GM19328 (cell line): ENCODE measurements around the gene CEND1.

Experiments
- ATAC-seq: cut with Tn5 transposase; IDR thresholded peaks from one replicate; pipeline ENCODE4 v1.9.1; 2021; ENCODE audit warnings: mild to moderate bottlenecking, moderate library complexity; ENCODE audit not compliant: unreplicated experiment

Gene CEND1

DNA sequence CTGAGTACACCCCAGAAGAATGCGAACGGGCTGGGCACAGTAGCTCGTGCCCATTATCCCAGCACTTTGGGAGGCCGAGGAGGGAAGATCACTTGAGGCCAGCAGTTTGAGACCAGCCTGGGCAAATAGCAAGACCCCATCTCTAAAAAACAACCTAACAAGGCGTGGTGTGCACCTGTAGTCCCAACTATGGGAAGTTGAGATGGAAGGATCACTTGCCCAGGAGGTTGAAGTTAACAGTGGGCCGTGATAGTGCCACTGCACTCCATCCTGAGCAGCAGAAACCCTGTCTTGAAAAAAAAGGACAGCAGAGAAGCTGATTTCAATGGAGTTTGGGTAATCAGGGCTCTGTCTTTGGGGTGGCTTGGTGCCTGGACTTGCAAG, 23.2 kb upstream of the CEND1 start:
- ATAC-seq = no peak

DNA sequence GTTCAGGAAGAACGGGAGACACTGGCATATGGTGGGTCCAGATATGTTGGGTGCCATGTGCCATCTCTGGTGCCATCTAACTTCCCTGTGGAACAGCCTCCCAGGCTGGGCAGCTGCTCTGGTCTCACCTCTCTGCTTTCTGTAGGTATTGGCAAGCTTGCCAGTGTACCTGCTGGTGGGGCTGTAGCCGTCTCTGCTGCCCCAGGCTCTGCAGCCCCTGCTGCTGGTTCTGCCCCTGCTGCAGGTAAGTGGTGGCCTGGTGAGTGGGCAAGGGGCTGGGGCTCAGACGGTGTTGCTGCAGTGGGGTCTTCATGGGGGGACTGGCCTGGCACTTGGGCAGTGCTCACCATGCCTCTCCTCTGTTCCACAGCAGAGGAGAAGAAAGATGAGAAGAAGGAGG, 22.5 kb upstream of the CEND1 start:
- no peak for ATAC-seq

DNA sequence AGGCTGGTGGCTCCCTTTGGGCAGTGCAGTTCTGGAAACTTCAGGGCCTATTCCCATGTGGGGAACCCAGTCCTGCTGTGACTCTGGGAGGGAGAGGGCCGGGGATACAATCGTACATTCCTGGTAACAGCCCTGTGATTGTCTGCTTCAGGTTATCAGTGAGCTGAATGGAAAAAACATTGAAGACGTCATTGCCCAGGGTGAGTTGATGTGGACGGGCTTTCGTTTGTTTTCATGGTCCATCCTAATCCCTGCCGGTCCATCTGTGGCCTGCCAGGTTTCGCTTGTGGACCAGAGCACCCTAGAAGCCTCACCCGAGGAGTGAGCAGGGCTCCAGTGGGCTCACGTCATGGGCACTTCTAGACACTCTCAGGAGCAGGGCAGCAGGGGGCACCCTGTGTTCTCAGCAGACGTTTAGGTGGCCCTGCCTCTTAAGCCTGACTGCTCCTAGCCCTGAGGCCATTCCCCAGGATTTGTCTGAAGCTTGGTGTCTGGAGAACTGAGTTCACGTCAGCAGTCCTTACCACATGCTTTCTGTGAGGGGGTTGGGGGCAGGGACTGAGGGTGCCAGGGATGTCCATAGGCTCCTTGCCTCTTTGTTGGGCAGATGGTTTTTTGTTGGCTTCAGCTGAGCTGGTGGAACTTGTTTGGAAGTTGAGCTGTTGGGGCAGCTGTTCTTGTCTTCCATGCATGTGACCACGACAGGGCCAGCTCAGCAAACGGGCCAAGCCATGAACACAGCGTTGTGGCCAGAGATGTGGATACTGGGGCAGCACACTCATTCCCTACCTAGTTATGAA, 21.8 kb upstream of the CEND1 start:
- no peak for ATAC-seq

DNA sequence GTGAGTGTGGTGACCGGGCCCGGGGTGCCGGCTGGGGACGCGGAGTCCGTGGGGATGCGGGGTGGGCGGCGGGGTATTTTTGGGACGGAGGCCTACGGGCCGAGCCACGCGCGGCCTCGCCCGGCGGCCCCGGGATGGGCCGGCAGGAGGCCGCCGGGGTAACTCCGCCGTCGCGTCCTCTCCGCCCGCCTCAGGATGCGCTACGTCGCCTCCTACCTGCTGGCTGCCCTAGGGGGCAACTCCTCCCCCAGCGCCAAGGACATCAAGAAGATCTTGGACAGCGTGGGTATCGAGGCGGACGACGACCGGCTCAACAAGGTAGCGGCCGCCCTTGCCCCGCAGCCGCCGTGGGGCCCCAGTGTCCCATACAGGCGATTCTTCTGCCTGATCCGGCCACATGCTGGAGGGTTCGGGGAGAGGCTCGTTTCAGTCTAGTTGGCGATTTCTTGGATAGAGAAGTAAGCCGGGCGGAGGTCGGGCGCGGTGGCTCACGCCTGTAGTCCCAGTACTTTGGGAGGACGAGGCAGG, 20.2 kb upstream of the CEND1 start:
- no peak for ATAC-seq

DNA sequence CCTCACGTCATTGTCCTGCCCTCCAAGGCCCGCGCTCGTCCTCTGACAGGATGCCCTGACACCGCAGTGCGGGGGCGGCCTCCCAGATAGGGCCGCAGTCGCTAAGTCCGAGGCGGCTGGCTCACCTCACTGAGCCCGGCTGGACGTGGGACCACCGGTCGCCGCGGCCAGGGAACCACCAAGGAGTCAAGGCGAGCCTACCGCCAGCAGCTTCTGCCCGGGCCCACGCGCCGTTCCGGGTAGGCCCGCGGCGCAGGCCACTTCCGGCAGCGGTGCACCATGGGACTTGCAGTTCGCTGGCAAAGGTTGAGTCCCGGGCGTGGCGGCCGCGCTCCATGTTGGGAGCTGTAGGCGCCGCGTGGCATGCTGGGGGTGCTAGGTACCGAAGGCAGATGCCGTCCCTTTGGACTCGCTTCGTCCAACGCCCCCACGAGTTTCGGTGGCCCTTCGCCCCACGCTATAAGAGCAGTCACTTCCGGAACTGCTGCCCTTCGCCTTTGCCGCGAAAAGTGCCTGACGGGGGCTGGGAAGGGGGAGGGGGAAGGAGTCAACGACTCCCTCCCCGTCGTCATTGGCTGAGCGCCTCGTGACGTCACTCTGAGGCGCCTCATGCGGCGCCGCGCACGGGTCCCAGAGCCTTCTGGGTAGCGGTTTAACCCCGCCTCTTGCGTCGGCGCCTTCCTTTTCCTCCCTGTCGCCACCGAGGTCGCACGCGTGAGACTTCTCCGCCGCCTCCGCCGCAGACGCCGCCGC, 19.6 kb upstream of the CEND1 start, which contains the start of gene RPLP2:
RPLP2 (plus strand) TSS at position 681 of the 753 bp plus-strand sequence. CDS start 268 bp downstream, outside the sequence.
- peak; percentile 66 for ATAC-seq

DNA sequence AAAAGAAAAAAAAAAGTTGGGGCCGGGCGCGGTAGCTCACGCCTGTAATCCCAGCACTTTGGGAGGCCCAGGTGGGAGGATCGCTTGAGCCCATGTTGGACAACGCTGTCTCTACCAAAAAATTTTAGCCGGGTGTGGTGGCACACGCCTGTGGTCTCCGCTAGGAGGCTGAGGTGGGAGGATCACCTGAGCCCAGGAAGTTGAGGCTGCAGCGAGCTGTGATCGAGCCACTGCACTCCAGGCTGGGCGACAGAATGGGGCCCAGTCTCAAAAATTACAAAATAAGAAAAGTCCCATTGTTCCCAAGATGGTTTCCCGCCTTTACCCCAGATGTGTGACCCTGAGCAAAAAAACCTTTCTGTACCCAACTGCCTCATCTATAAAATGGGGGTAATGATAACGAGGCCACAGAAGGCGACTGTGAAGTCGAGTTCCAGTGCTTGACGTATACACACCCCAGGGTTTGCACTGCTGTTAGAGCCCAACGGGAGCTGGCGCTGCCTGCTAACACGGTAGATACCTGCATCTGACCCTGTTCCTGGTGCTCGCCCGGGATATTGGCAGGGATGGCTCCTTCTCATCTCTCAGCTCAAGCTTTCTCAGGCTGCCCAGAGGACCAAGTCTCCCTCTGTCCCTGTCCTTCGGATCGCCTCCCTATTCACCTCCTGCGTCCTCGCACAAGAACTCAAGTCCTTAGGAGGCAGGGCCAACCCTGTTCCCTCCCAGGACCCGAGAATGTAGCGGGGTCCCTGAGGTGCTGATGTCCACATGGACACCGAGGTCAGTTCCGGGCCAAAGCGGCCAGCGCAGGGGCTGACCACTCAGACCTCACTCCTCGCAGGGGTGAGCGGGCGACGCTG, 18.8 kb upstream of the CEND1 start:
- no peak for ATAC-seq

DNA sequence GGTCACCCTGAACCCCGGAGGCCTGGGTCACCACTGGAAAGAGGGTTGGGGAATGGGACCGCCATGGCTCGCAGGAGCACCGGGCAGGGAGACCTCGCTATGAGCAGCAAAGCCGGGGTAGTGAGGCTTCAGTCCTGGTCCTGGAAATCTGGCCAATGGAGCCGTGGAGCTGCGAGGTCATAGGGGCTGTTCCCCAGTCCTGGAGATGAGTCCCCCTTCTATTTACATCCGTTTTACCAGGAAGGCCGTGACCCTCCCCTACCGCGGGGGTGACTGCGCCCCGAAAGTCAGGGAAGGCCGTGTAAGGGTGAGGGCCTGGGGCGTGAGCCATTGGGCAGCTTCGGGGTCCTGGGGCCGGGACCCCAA, 14.7 kb upstream of the CEND1 start:
- ATAC-seq = no peak

DNA sequence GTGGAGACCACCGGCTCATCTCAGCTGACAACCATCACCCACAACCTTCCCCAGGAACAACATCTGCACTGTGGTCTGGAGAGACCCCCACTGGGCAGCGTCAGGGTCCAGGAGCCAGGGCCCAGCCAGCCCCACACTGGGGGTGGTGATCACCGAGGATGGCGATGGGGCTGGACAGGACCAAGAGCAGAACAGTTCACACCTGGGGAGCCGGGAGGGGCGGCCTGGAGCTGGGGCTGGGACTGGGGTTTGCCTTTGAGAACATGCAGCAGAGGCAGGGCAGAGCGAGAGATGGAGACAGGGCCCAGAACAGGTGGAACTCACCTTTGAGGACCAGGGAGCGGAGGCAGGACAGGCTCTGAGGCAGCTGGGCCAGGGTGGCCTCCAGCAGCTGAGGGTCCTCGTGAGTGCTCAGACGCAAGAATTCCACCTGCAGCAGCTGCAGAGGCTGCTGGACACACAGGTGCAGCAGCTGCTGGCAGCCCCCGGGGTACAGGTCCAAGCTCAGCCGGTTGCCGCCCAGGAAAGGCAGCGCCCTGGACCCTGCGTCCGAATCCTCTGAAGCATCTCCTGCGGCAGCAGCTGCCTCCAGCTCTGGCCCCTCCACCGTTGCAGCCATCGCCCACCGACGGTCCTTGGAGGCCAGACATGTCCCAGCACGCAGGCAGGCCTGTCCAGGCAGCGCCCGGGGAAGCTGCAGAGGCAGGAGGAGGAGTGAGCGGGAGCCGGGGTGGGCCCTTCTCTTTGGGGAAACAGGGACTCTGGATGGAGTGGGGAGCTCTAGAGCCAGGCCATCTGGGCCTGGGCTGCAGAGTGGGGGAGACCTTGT, 14.1 kb upstream of the CEND1 start:
- ATAC-seq = no peak

DNA sequence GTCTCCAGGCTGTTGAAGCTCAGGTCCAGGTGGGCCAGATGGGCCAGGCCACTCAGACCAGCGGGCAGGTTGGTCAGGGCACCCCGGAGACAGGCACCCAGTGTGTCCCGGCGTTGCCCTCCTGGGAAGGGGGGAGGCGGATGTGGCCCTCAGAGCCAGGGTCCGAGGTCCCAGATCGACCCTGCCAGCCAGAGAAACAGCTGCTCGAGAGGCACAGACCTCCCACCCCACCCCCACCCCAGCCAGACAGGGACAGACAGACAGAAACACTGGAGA, 13.5 kb upstream of the CEND1 start:
- ATAC-seq = no peak

DNA sequence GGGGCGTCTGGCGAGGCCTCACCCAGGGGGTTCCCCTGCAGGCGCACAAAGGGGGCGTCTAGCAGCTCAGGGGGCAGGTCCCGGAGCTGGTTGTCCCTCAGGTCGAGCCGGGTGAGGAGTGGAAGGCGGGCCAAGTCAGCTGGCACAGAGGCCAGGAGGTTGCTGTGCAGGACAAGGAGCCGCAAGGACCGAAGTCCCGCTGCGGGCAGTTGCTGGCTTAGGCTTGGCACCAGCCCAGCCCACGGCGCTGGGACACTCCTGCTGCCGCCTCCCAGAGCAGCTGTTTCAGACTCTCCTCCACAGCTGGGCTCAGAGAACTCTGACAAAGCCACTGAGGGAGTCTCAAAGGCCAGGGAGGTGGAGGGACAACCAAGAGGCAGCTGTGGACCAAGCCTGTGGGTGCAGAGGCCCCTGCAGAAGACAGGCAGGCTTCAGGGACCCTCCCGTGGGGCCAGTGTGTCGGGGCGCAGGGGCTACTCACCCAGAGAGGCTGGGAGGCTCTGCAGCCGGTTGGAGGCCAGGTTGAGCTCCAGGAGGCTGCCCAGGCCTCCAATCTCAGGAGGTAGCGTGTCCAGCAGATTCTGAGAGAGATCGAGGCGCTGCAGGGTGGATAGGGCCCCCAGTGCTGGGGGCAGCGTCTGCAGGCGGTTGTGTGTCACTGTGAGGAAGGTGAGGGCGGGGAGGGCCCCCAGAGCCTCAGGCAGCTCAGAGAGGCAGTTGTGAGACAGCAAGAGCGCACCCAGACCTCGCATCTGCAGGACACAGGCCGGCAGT, 13.0 kb upstream of the CEND1 start:
- ATAC-seq = no peak

DNA sequence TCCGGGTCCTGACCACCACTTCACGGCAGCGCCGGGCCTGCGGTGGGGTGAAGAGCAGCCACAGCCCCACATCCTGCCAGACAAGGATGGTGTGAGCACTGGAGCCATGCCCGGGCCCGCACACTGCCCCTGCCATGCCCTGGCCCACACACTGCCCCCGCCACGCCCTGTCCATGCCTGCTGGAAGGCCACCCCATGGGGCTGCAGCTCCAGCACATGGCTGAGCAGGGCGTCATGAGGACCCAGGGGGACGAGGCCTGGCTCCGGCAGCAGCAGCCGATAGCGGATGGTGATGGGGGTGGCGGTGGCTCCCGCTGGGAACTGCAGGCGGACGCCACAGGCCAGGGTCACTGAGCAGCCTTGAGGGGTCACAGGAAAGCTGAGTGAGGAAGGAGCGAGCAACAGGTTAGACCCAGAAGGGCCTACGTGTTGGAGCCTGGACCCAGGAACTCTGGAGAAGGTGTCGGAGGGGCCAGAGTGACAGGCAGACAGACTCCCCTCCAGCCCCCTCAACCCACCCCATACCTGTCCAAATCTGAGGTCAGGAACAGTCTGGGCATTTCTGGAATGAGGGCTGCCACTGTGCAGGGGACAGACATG, 12.2 kb upstream of the CEND1 start:
- ATAC-seq = no peak

DNA sequence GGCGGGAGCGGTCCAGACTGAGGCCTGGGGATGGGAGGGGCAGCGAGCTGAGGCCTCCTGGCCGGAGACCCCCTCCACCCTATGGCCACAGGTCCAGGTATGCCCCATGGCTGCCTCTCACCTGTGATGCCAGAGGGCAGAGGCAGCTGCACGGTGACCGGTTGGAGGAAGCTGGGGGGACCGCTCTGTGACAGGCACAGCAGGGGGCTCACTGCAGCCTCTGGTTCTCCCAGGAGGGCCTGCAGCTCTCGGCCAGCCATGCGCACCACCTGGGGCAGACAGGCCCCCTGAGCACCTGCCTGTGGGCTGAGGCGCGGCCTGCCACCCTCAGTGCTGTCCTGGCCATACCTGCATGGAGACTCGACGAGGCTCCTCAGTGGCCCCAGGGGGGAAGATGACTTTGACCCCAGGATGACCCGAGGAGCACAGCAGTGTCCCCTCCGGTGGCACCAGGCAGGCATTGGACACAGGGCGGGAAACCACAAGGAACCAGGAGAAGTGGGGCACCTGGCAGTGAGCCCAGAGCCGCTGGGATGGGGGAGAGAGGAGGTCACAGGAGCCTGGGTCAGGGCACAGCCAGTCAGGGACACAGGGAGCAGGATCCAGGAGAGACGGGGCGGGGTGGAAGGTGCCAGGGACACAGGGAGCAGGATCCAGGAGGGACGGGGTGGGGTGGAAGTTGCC, 11.3 kb upstream of the CEND1 start:
- no peak for ATAC-seq

DNA sequence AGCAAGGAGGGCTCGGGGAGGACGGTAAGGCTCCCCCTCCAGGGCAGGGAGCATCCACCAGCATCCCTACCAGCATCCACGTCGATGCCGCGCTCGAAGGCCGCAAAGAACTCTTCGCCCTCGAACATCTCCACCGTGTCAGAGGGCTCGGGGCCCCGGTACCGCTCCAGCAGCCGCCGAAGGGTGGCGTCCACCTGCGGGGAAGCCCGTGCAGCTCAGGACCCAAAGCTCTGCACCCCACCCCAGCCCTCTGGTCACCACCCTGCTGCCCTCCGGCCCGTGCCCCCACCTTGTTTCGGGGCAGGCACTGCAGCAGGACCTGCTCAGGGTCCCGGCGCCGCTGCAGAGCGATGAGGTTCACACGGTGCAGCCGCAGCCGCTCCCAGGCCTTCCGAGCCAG, 10.6 kb upstream of the CEND1 start:
- ATAC-seq = no peak

DNA sequence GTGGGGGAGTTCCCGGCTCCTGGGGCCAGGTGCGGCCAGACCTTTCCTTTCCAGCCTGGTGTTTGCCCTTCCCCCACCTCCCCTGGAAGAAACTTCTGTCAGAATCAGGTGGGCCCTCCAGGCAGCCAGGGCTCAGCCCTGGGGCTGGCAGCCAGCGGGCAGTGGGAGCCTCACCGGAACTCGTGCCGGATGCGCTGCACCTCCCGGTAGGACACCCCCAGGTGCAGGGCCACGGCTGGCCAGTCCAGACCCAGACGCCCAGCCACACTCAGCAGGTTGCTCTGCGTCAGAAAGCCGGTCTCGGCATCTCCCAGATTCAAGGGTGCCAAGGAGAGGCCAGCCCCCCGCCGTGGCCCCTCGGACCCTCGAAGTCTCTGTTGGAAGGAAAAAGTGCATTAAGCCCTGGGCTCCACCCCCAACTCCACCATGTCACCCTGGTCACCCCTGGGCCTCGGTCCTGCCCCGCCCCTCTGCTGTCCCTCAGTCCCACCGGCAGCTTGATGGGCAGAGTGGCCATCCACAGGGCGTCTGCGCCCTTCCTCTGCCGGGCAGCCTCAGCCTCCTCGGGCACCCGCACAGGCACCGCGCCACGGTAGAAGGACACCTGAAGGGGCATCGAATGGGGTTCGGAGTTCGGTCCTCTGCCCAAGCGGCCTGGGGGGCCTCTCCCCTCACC, 9.9 kb upstream of the CEND1 start:
- no peak for ATAC-seq

DNA sequence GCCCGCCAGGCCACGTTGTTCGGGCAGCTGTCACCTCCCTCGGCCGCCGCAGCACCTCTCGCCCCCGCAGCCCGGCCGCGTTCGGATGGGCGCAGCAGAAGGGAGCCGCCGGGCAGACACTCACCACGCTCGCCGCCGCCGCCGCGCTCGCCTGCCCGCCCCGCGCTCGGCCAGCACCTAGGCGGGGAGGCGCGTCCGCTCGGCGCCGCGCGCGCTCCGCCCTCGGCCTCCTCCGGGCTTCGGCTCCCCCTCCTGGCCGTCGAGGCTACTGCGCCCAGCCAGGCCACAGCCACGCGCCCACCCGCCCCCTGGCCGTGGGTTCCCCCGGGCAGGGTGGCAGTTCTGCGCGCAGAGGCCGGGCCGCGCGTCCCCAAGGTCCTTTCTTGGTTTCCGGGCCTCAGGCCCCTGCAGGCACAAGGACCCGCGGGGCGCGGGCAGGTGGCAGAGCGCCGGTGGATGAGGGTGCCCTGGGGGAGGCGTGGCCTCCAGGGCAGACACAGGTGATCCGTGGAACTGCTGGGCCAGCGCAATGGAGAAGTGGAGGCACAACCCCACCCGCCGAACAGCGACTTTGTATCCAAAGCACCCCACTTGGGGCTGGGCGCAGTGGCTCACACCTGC, 8.3 kb upstream of the CEND1 start, which contains the start of gene SLC25A22:
SLC25A22 (minus strand) TSS at position 189 of the 621 bp plus-strand sequence. CDS start 3,275 bp downstream, outside the sequence.
- ATAC-seq = peak; percentile 66

DNA sequence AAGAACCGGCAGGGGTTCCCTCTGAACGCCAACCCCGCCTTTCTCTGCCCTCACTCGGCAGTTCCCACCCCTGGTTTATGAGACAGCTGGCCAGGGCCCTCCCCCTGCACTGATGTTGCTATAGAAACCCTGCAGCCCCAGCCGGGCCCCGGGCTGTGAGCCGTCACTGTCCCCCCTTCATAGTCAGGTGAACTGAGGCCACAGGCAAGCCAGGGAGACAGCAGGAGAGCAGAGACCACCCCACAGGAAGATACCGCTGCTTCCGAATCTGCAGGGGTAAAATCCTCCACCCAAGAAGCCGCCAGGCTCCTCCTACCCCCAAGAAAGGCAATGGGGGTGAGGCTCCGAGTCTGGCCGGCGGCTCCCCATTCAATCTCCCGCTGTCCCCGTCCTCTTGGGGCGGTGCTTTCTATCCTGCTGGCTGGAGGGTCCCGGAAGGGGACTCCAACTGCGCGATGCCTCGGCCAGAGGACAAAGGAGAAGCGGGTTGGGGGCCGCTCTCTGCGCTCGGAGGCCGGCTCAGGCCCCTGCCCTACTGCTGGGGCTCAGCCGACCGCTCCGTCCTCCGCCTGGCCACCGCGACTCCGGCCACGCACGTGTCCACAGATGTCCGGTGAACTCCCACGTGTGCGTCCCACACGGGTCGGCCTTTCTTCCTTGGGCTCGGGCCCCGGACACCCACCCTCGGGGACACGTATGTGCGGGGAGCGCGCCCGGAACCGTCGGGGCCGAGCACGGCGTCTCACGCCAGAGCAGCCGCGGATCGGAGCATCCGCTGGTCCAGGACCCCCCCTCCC, 7.6 kb upstream of the CEND1 start:
- peak; percentile 37 for ATAC-seq
